ENCODE measurements around the gene B3GNT5. TPM values are rescaled to one million over a fixed set of nuclear protein-coding genes. Genes with fewer than 3 reads are reported as not detected.

The B3GNT5 gene
- total and polyA plus RNA-seq, 10 of the 15 experiments (the other 5 are each of a cell fraction or from before 2014, with no cell fraction given) = 0.24 to 1.1 (median 0.48) TPM

GRCh38 chr3:183252973-183253527 lies at the start of gene B3GNT5 (continued):
- no peak for TF ChIP-seq JUNB (IDR thresholded peaks at IDR 0.05)
- no peak for TF ChIP-seq RBBP5 (conservative IDR thresholded peaks at IDR 0.05)
- TF ChIP-seq MXI1 (IDR thresholded peaks at IDR 0.05; ENCODE audit: low read depth, low read length) = no peak
- no peak for TF ChIP-seq STAT1 (conservative IDR thresholded peaks at IDR 0.05)
- TF ChIP-seq, protein P1, sequence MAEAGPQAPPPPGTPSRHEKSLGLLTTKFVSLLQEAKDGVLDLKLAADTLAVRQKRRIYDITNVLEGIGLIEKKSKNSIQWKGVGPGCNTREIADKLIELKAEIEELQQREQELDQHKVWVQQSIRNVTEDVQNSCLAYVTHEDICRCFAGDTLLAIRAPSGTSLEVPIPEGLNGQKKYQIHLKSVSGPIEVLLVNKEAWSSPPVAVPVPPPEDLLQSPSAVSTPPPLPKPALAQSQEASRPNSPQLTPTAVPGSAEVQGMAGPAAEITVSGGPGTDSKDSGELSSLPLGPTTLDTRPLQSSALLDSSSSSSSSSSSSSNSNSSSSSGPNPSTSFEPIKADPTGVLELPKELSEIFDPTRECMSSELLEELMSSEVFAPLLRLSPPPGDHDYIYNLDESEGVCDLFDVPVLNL (IDR thresholded peaks at IDR 0.05; ENCODE audit: low read depth, low read length) = no peak

- Histone ChIP-seq H3K9ac (ENCODE audit: control insufficient read depth, insufficient read depth, low read length) (no peak overlapping the region), H3K27me3 (replicated peaks in 1 of 2; ENCODE audit: control insufficient read depth in 2 of 2, insufficient read depth in 2 of 2, low read length in 1 of 2) (0 out of 4 replicates have a peak, but pooled peaks cover 0 to 2% of the 10 kb centered on the region in 2 experiments), H3K27ac (ENCODE audit: control insufficient read depth, insufficient read depth) (no peak overlapping the region), H2AFZ (ENCODE audit: control insufficient read depth, low read depth, low read length) (no peak overlapping the region), H4K20me1 (ENCODE audit: control insufficient read depth, insufficient read depth) (no peaks in the 10 kb centered on the region), H3K4me3 (no peak overlapping the region), H3K79me2 (ENCODE audit: control insufficient read depth, insufficient read depth, low read length) (no peaks in the 10 kb centered on the region), H3K4me1 (ENCODE audit: control insufficient read depth, insufficient read depth, low read length) (no peaks in the 10 kb centered on the region), H3K4me2 (ENCODE audit: control insufficient read depth, insufficient read depth) (no peak overlapping the region), H3K9me3 (replicated peaks; ENCODE audit: control insufficient read depth, insufficient read depth, low read length) (no peaks in the 10 kb centered on the region; the same call in 2 of the 3 replicates), H3K36me3 (ENCODE audit: control insufficient read depth in 2 of 2, insufficient read depth in 2 of 2, low read length in 1 of 2) (no peaks in the 10 kb centered on the region)
- in situ Hi-C loops (cut with MboI) = no loop called here
- intact Hi-C loops (cut with micrococcal nuclease; ENCODE audit: unreplicated experiment) = no loop called here
- FAIRE-seq (no peak), DNase-seq (ENCODE audit: low read depth, low spot score) (no peak), ATAC-seq (no peak)
- CTCF ChIA-PET = no interaction called here
- RAD21 ChIA-PET (ENCODE audit: unreplicated experiment) = no interaction called here
- BruUV-seq (replicated peaks) = no TSS peak
- POLR2A ChIA-PET = no interaction called here
- SMC1A ChIA-PET (ENCODE audit: uncharacterized antibody, unreplicated experiment) = no interaction called here
- no peak for TF ChIP-seq JUND (IDR thresholded peaks at IDR 0.05; ENCODE audit: low read depth, low read length)
- no peak for TF ChIP-seq NKRF (conservative IDR thresholded peaks at IDR 0.05)
- no peak for TF ChIP-seq PAX8 (IDR thresholded peaks at IDR 0.05)
- no peak for TF ChIP-seq GABPA (IDR thresholded peaks at IDR 0.05; ENCODE audit: low read depth)
- no peak for TF ChIP-seq POU2F2 (IDR thresholded peaks at IDR 0.05; ENCODE audit: borderline replicate concordance, low read depth, low read length)
- TF ChIP-seq CHD2 (IDR thresholded peaks at IDR 0.05; ENCODE audit: borderline replicate concordance, low read depth, low read length) = no peak
- no peak for TF ChIP-seq RBBP5 (conservative IDR thresholded peaks at IDR 0.05)
- TF ChIP-seq TAF1 (IDR thresholded peaks at IDR 0.05; ENCODE audit: borderline replicate concordance, low read depth, low read length) = no peak
- no peak for TF ChIP-seq CBX5 (IDR thresholded peaks at IDR 0.05; ENCODE audit: low read depth)
- TF ChIP-seq CEBPB (IDR thresholded peaks at IDR 0.05; ENCODE audit: borderline replicate concordance in 1 of 2, low read depth in 2 of 2, low read length in 2 of 2) = no peak
- no peak for TF ChIP-seq MXI1 (IDR thresholded peaks at IDR 0.05; ENCODE audit: low read depth, low read length)
- TF ChIP-seq NR2C1 (IDR thresholded peaks at IDR 0.05) = no peak
- no peak for TF ChIP-seq SMARCA5 (IDR thresholded peaks at IDR 0.05)
- TF ChIP-seq EZH2 (IDR thresholded peaks at IDR 0.05; ENCODE audit: borderline replicate concordance, control insufficient read depth, low read depth, low read length) = no peak
- TF ChIP-seq MEF2B (IDR thresholded peaks at IDR 0.05; ENCODE audit: partially characterized antibody, poor library complexity, severe bottlenecking) = no peak
- TF ChIP-seq, protein P2, sequence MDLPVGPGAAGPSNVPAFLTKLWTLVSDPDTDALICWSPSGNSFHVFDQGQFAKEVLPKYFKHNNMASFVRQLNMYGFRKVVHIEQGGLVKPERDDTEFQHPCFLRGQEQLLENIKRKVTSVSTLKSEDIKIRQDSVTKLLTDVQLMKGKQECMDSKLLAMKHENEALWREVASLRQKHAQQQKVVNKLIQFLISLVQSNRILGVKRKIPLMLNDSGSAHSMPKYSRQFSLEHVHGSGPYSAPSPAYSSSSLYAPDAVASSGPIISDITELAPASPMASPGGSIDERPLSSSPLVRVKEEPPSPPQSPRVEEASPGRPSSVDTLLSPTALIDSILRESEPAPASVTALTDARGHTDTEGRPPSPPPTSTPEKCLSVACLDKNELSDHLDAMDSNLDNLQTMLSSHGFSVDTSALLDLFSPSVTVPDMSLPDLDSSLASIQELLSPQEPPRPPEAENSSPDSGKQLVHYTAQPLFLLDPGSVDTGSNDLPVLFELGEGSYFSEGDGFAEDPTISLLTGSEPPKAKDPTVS (IDR thresholded peaks at IDR 0.05; ENCODE audit: low read depth, low read length) = no peak
- TF ChIP-seq SUZ12 (IDR thresholded peaks at IDR 0.05; ENCODE audit: unreplicated experiment) = no peak
- no peak for TF ChIP-seq ZNF274 (IDR thresholded peaks at IDR 0.05; ENCODE audit: insufficient read depth, insufficient read length)
These were observed 49.4 kb upstream of the B3GNT5 start for GRCh38 chr3:183203670-183204069.
